Measurements from ENCODE around the gene ZNF280A. TPM values are rescaled to one million over a fixed set of nuclear protein-coding genes. Genes with fewer than 3 reads are reported as not detected.
"Not testable (repeated sequence)": the region's sequence is repeated elsewhere in the genome, so short reads cannot be mapped to it uniquely, and the experiment has no call there.

ZNF280A gene
- total RNA-seq, 4 donors from 2014 or later: 0.21 to 0.59 TPM; not detected in 2

GRCh38 chr22:22469527-22469926 lies 50.5 kb downstream of the ZNF280A start:
- Histone ChIP-seq H3K27me3 (no peaks in the 10 kb centered on the region), H3K4me3 (no peak overlapping the region), H3K27ac (no peak overlapping the region), H3K4me1 (no peaks in the 10 kb centered on the region), H3K9me3 (peaks cover 0 to 24% (median 0%) of the 10 kb centered on the region in 4 donors), H3K36me3 (no peaks in the 10 kb centered on the region)
- no peak for DNase-seq (ENCODE audit: low spot score in 2 of 2)
- TF ChIP-seq CTCF (IDR thresholded peaks at IDR 0.05): no peak
- no peak for TF ChIP-seq EP300 (IDR thresholded peaks at IDR 0.05)
- TF ChIP-seq POLR2A (IDR thresholded peaks at IDR 0.05): no peak
- WGBS, 2 donors: 73 to 91% methylated on average over 2 of the region's 2 CpGs

GRCh38 chr22:22468794-22469469 lies 51.1 kb downstream of the ZNF280A start:
- H3K27ac ChIP-seq; H3K27me3 ChIP-seq; H3K36me3 ChIP-seq; DNase-seq (ENCODE audit: low spot score in 2 of 2); H3K4me1 ChIP-seq; H3K4me3 ChIP-seq: not testable (repeated sequence)
- H3K9me3 ChIP-seq: peaks cover 0 to 24% (median 0%) of the 10 kb centered on the region in 4 donors
- 88 to 94% methylated on average over 11 of the region's 11 CpGs for WGBS, 2 donors

GRCh38 chr22:22467112-22467511 lies 53.0 kb downstream of the ZNF280A start:
- Histone ChIP-seq H3K9me3 (peaks cover 0 to 24% (median 0%) of the 10 kb centered on the region in 4 donors), H3K27ac (no peak overlapping the region), H3K4me1 (no peaks in the 10 kb centered on the region), H3K36me3 (no peaks in the 10 kb centered on the region), H3K4me3 (no peak overlapping the region), H3K27me3 (no peaks in the 10 kb centered on the region)
- WGBS, 2 donors: 76 to 84% methylated on average over 1 of the region's 1 CpG
- no peak for TF ChIP-seq EP300 (IDR thresholded peaks at IDR 0.05)
- no peak for TF ChIP-seq CTCF (IDR thresholded peaks at IDR 0.05)
- TF ChIP-seq POLR2A (IDR thresholded peaks at IDR 0.05): no peak
- DNase-seq (ENCODE audit: low spot score in 2 of 2): no peak

GRCh38 chr22:22465782-22466181 lies 54.3 kb downstream of the ZNF280A start:
- H3K27ac ChIP-seq: no peak overlapping the region
- no peaks in the 10 kb centered on the region for H3K4me1 ChIP-seq
- DNase-seq (ENCODE audit: low spot score in 2 of 2): no peak
- no peak overlapping the region for H3K4me3 ChIP-seq
- no peak for TF ChIP-seq POLR2A (IDR thresholded peaks at IDR 0.05)
- WGBS, 2 donors: 65 to 68% methylated on average over 1 of the region's 1 CpG
- H3K36me3 ChIP-seq: no peaks in the 10 kb centered on the region
- H3K9me3 ChIP-seq: peaks cover 0 to 24% (median 0%) of the 10 kb centered on the region in 4 donors
- H3K27me3 ChIP-seq: no peaks in the 10 kb centered on the region

GRCh38 chr22:22465094-22465602 lies 54.9 kb downstream of the ZNF280A start:
- DNase-seq (ENCODE audit: low spot score in 2 of 2): no peak
- no peaks in the 10 kb centered on the region for H3K36me3 ChIP-seq
- no peak overlapping the region for H3K4me3 ChIP-seq
- H3K9me3 ChIP-seq: peaks cover 0 to 26% (median under 1%) of the 10 kb centered on the region in 4 donors
- WGBS, 2 donors: 80 to 81% methylated on average over 7 of the region's 7 CpGs
- H3K27me3 ChIP-seq: no peaks in the 10 kb centered on the region
- no peaks in the 10 kb centered on the region for H3K4me1 ChIP-seq
- TF ChIP-seq CTCF (IDR thresholded peaks at IDR 0.05) (no peak), EP300 (IDR thresholded peaks at IDR 0.05) (no peak), POLR2A (IDR thresholded peaks at IDR 0.05) (no peak)
- no peak overlapping the region for H3K27ac ChIP-seq

GRCh38 chr22:22464541-22465054 lies 55.5 kb downstream of the ZNF280A start:
- Histone ChIP-seq H3K27me3 (no peaks in the 10 kb centered on the region), H3K36me3 (no peaks in the 10 kb centered on the region), H3K9me3 (peaks cover 0 to 27% (median 3%) of the 10 kb centered on the region in 4 donors), H3K4me3 (no peak overlapping the region), H3K27ac (no peak overlapping the region), H3K4me1 (no peaks in the 10 kb centered on the region)
- no peak for DNase-seq (ENCODE audit: low spot score in 2 of 2)
- TF ChIP-seq POLR2A (IDR thresholded peaks at IDR 0.05) (no peak), CTCF (IDR thresholded peaks at IDR 0.05) (no peak), EP300 (IDR thresholded peaks at IDR 0.05) (no peak)
- 84 to 87% methylated on average over 11 of the region's 11 CpGs for WGBS, 2 donors
